NT2/D1 (cell line): ENCODE measurements around the gene TDG.

Experiments used
- YY1 ChIP-seq: IDR thresholded peaks from 2 replicates; pipeline ENCODE4 v1.6.1; 2011; ENCODE audit not compliant: insufficient read length, insufficient read depth
- ZNF274 ChIP-seq: IDR thresholded peaks from 2 replicates; pipeline ENCODE4 v1.6.1; 2011; ENCODE audit warnings: mild to moderate bottlenecking, low read depth, low read length

GRCh38 chr12:104000807-104001434 lies 35.2 kb downstream of the TDG start:
- no peak for TF ChIP-seq ZNF274
- no peak for TF ChIP-seq YY1
